ENCODE results near the gene MAP3K10. TPM values are rescaled to one million over a fixed set of nuclear protein-coding genes. Genes with fewer than 3 reads are reported as not detected.

The MAP3K10 gene
- total RNA-seq: 10 to 100 TPM in 1 of 4 donors, 1 to 10 TPM in 3; 4.8 to 10.1 (median 5.3) TPM

- Histone ChIP-seq H3K36me3 (no peaks in the 10 kb centered on the region), H3K9me3 (no peaks in the 10 kb centered on the region), H3K27me3 (no peaks in the 10 kb centered on the region), H3K4me1 (peaks cover 12 to 35% (median 20%) of the 10 kb centered on the region in 3 donors), H3K27ac (peak within 1 kb of the TSS; percentile 88 to 97 (median 93)), H3K4me3 (peak within 1 kb of the TSS; percentile 66 to 85 (median 76))
- 0% methylated on average over 1 to 7 of the region's 116 CpGs for WGBS, 2 donors
- DNase-seq: peak; percentile 20
- no peak for TF ChIP-seq CTCF (IDR thresholded peaks at IDR 0.05)
- peak in 1 of 4 donors; percentile 26 for TF ChIP-seq POLR2A (IDR thresholded peaks at IDR 0.05)
- intact Hi-C loops (cut with DNase I): no loop called here
Observed at GRCh38 chr19:40190891-40191835, at the start of gene MAP3K10. Gene MAP3K10 (plus strand): TSS chr19:40191426. CDS start chr19:40192032, 606 bp downstream.

GRCh38 chr19:40141551-40141950 is 49.7 kb upstream of the MAP3K10 start:
- no peak for TF ChIP-seq POLR2A (IDR thresholded peaks at IDR 0.05)
- no peak for TF ChIP-seq CTCF (IDR thresholded peaks at IDR 0.05)
- Histone ChIP-seq H3K27ac (no peak overlapping the region), H3K4me3 (no peak overlapping the region), H3K36me3 (no peaks in the 10 kb centered on the region), H3K4me1 (no peaks in the 10 kb centered on the region), H3K27me3 (peaks cover 0 to 12% (median 0%) of the 10 kb centered on the region in 4 donors), H3K9me3 (no peaks in the 10 kb centered on the region)
- intact Hi-C loops (cut with DNase I): loop anchor here (10.0 kb wide), 1 partner anchor 73 kb away; the partner anchor contains the start of gene TTC9B
- WGBS, 2 donors: 53 to 71% methylated on average over 3 of the region's 3 CpGs
- no peak for DNase-seq

GRCh38 chr19:40143612-40144011 is 47.6 kb upstream of the MAP3K10 start:
- Histone ChIP-seq H3K36me3 (no peaks in the 10 kb centered on the region), H3K4me3 (no peak overlapping the region), H3K27ac (no peak overlapping the region), H3K4me1 (peaks cover 0 to 12% (median 7%) of the 10 kb centered on the region in 3 donors), H3K9me3 (no peaks in the 10 kb centered on the region), H3K27me3 (peaks cover 0 to 8% (median 0%) of the 10 kb centered on the region in 4 donors)
- WGBS, 2 donors: 33% methylated on average over 4 to 5 of the region's 5 CpGs
- no peak for DNase-seq
- intact Hi-C loops (cut with DNase I): loop anchor here (10.0 kb wide), 1 partner anchor 71 kb away; the partner anchor contains the start of gene TTC9B
- TF ChIP-seq POLR2A (IDR thresholded peaks at IDR 0.05) (no peak), CTCF (IDR thresholded peaks at IDR 0.05) (no peak)

- TF ChIP-seq CTCF (IDR thresholded peaks at IDR 0.05): no peak
- no peak for TF ChIP-seq POLR2A (IDR thresholded peaks at IDR 0.05)
- H3K4me1 ChIP-seq: peaks cover 0 to 12% (median 7%) of the 10 kb centered on the region in 3 donors
- 27% methylated on average over 5 of the region's 5 CpGs for WGBS, 2 donors
- no peak overlapping the region for H3K27ac ChIP-seq
- H3K9me3 ChIP-seq: no peaks in the 10 kb centered on the region
- intact Hi-C loops (cut with DNase I): loop anchor here (10.0 kb wide), 1 partner anchor 71 kb away; the partner anchor contains the start of gene TTC9B
- DNase-seq: no peak
- H3K27me3 ChIP-seq: peaks cover 0 to 8% (median 0%) of the 10 kb centered on the region in 4 donors
- no peaks in the 10 kb centered on the region for H3K36me3 ChIP-seq
- no peak overlapping the region for H3K4me3 ChIP-seq
Observed at GRCh38 chr19:40144151-40144550, 47.1 kb upstream of the MAP3K10 start.
